ENCODE measurements around the gene EVPL. TPM values are rescaled to one million over a fixed set of nuclear protein-coding genes. Genes with fewer than 3 reads are reported as not detected.

EVPL gene
- 28.2 and 44.8 TPM in 2 replicates for total RNA-seq

GRCh38 chr17:76027159-76027839 is at the start of gene EVPL:
Gene EVPL (minus strand): TSS chr17:76027306. CDS start chr17:76027198, 108 bp downstream.

GRCh38 chr17:76074390-76075363 is 47.6 kb upstream of the EVPL start, which contains the start of gene GALR2:
Gene GALR2 (plus strand): TSS chr17:76074781. CDS start chr17:76074884, 103 bp downstream.

GRCh38 chr17:76072148-76072858 is 45.2 kb upstream of the EVPL start, which contains the start of gene SRP68:
Gene SRP68 (minus strand): TSS chr17:76072517. CDS start chr17:76072491, 26 bp downstream.

GRCh38 chr17:76000755-76001521 is 26.2 kb downstream of the EVPL start, which contains the start of gene CDK3:
Gene CDK3 (plus strand): TSS chr17:76000855. CDS start chr17:76001426, 571 bp downstream.

GRCh38 chr17:75978938-75979704 is 48.0 kb downstream of the EVPL start, which contains the start of the genes ACOX1 and TEN1:
Gene ACOX1 (minus strand): TSS chr17:75979166. CDS start chr17:75979073, 93 bp downstream.
Gene TEN1 (plus strand): TSS chr17:75979240. CDS start chr17:75986193, 6,953 bp downstream.

Other genes with a start within 250 kb of the EVPL start
- 7.5 and 8.3 TPM in 2 replicates for gene UNK, start 242.5 kb downstream of the EVPL start, total RNA-seq
- gene UNC13D, start 182.9 kb downstream of the EVPL start, total RNA-seq, result 6.2 and 7.7 TPM in 2 replicates
- gene WBP2, start 172.0 kb downstream of the EVPL start, total RNA-seq, result 18.3 and 24.9 TPM in 2 replicates
- gene TRIM47, start 148.7 kb downstream of the EVPL start, total RNA-seq, result 16.2 and 46.3 TPM in 2 replicates
- gene TRIM65, start 130.4 kb downstream of the EVPL start, total RNA-seq, result 24.1 and 30.1 TPM in 2 replicates
- gene MRPL38, start 122.4 kb downstream of the EVPL start, total RNA-seq, result 29.9 and 39.6 TPM in 2 replicates
- 9.2 and 11.9 TPM in 2 replicates for gene FBF1, start 86.3 kb downstream of the EVPL start, total RNA-seq
- 43.3 and 61.4 TPM in 2 replicates for gene ACOX1, start 48.1 kb downstream of the EVPL start, total RNA-seq
- gene TEN1, start 48.1 kb downstream of the EVPL start, total RNA-seq, result 17.6 and 22.4 TPM in 2 replicates
- 0.21 and 1.2 TPM in 2 replicates for gene CDK3, start 26.5 kb downstream of the EVPL start, total RNA-seq
- gene SRP68, start 45.2 kb upstream of the EVPL start, total RNA-seq, result 35.9 and 47.3 TPM in 2 replicates
- 0.21 TPM in 1 of 2 replicates, not detected in the other for gene GALR2, start 47.5 kb upstream of the EVPL start, total RNA-seq
- gene ZACN, start 51.9 kb upstream of the EVPL start, total RNA-seq, result not detected in 2 replicates
- gene EXOC7, start 76.5 kb upstream of the EVPL start, total RNA-seq, result 39.9 and 71.1 TPM in 2 replicates
- gene FOXJ1, start 113.9 kb upstream of the EVPL start, total RNA-seq, result 0.24 TPM in 1 of 2 replicates, not detected in the other
- gene RNF157, start 213.2 kb upstream of the EVPL start, total RNA-seq, result under 0.01 TPM in 1 of 2 replicates, not detected in the other
- 4.7 and 5.3 TPM in 2 replicates for gene UBALD2, start 238.0 kb upstream of the EVPL start, total RNA-seq